ENCODE results near the gene TJP2.
"Not testable (repeated sequence)": the region's sequence is repeated elsewhere in the genome, so short reads cannot be mapped to it uniquely, and the experiment has no call there.

The TJP2 gene

GRCh38 chr9:69158471-69158870 is 15.6 kb upstream of the TJP2 start:
- DNase-seq (ENCODE audit: low spot score), result no peak

- not testable (repeated sequence) for DNase-seq (ENCODE audit: low spot score)
These were observed 9.5 kb upstream of the TJP2 start for GRCh38 chr9:69164573-69164972.

- DNase-seq (ENCODE audit: low spot score), result no peak
These were observed 8.5 kb upstream of the TJP2 start for GRCh38 chr9:69165581-69165980.

GRCh38 chr9:69168709-69169217 is 5.3 kb upstream of the TJP2 start:
- peak; percentile 44 for DNase-seq (ENCODE audit: low spot score)

GRCh38 chr9:69170231-69170630 is 3.8 kb upstream of the TJP2 start:
- DNase-seq (ENCODE audit: low spot score), result no peak

- DNase-seq (ENCODE audit: low spot score), result no peak
These were observed 3.0 kb upstream of the TJP2 start for GRCh38 chr9:69171049-69171448.

- no peak for DNase-seq (ENCODE audit: low spot score)
These were observed 2.6 kb upstream of the TJP2 start for GRCh38 chr9:69171517-69171916.

GRCh38 chr9:69172895-69173294 is 1.2 kb upstream of the TJP2 start:
- no peak for DNase-seq (ENCODE audit: low spot score)

- DNase-seq (ENCODE audit: low spot score), result no peak
These were observed 583 bp upstream of the TJP2 start for GRCh38 chr9:69173497-69173890.

- peak; percentile 8 for DNase-seq (ENCODE audit: low spot score)
These were observed 763 bp downstream of the TJP2 start for GRCh38 chr9:69174616-69175463.

- DNase-seq (ENCODE audit: low spot score), result no peak
These were observed 1.4 kb downstream of the TJP2 start for GRCh38 chr9:69175486-69175885.

GRCh38 chr9:69176471-69177171 is 2.5 kb downstream of the TJP2 start:
- no peak for DNase-seq (ENCODE audit: low spot score)

- DNase-seq (ENCODE audit: low spot score), result peak; percentile 12
These were observed 4.5 kb downstream of the TJP2 start for GRCh38 chr9:69178583-69179011.

GRCh38 chr9:69179037-69179436 is 5.0 kb downstream of the TJP2 start:
- DNase-seq (ENCODE audit: low spot score), result no peak

- DNase-seq (ENCODE audit: low spot score), result no peak
These were observed 6.1 kb downstream of the TJP2 start for GRCh38 chr9:69180200-69180599.

GRCh38 chr9:69180670-69181069 is 6.6 kb downstream of the TJP2 start:
- peak; percentile 59 for DNase-seq (ENCODE audit: low spot score)

GRCh38 chr9:69181908-69182353 is 7.9 kb downstream of the TJP2 start:
- no peak for DNase-seq (ENCODE audit: low spot score)

GRCh38 chr9:69184266-69184665 is 10.2 kb downstream of the TJP2 start:
- no peak for DNase-seq (ENCODE audit: low spot score)

- DNase-seq (ENCODE audit: low spot score), result no peak
These were observed 12.9 kb downstream of the TJP2 start for GRCh38 chr9:69186841-69187611.

GRCh38 chr9:69188975-69189374 is 14.9 kb downstream of the TJP2 start:
- DNase-seq (ENCODE audit: low spot score), result no peak

- DNase-seq (ENCODE audit: low spot score), result no peak
These were observed 16.2 kb downstream of the TJP2 start for GRCh38 chr9:69190086-69190862.

- no peak for DNase-seq (ENCODE audit: low spot score)
These were observed 16.7 kb downstream of the TJP2 start for GRCh38 chr9:69190863-69191181.

All from CD4-positive, alpha-beta T cell treated with Interleukin-6 at 100 ng/mL for 8 hours (primary cell).